Activated CD4-positive, alpha-beta T cell treated with anti-CD3 and anti-CD28 coated beads, Interleukin-2, amount 50 U/mL, for 16 hours (primary cell): Measurements from ENCODE around the gene LRP8.

ENCODE experiments used
- DNase-seq: peaks from one replicate; pipeline ENCODE4 v3.0.0-alpha.2; 2020

LRP8 gene

GRCh38 chr1:53321366-53321765, 6.5 kb downstream of the LRP8 start:
- DNase-seq: no peak

- no peak for DNase-seq
These were observed 7.2 kb downstream of the LRP8 start for GRCh38 chr1:53320646-53321045.

GRCh38 chr1:53319296-53320101, 8.4 kb downstream of the LRP8 start:
- DNase-seq: no peak

GRCh38 chr1:53317646-53318539, 10.0 kb downstream of the LRP8 start:
- DNase-seq: no peak

GRCh38 chr1:53316766-53317581, 10.9 kb downstream of the LRP8 start:
- DNase-seq: no peak

- DNase-seq: no peak
These were observed 11.5 kb downstream of the LRP8 start for GRCh38 chr1:53316424-53316765.

GRCh38 chr1:53315456-53316423, 12.1 kb downstream of the LRP8 start:
- DNase-seq: no peak

GRCh38 chr1:53315046-53315445, 12.8 kb downstream of the LRP8 start:
- no peak for DNase-seq

- DNase-seq: no peak
These were observed 13.3 kb downstream of the LRP8 start for GRCh38 chr1:53314606-53315005.

GRCh38 chr1:53314096-53314495, 13.8 kb downstream of the LRP8 start:
- DNase-seq: no peak

GRCh38 chr1:53313556-53313955, 14.3 kb downstream of the LRP8 start:
- no peak for DNase-seq

GRCh38 chr1:53311702-53312305, 16.1 kb downstream of the LRP8 start:
- no peak for DNase-seq

- no peak for DNase-seq
These were observed 16.8 kb downstream of the LRP8 start for GRCh38 chr1:53310847-53311681.

GRCh38 chr1:53309802-53310201, 18.1 kb downstream of the LRP8 start:
- DNase-seq: no peak

- no peak for DNase-seq
These were observed 19.4 kb downstream of the LRP8 start for GRCh38 chr1:53308506-53308905.

GRCh38 chr1:53307037-53307436, 20.8 kb downstream of the LRP8 start:
- DNase-seq: no peak

- DNase-seq: no peak
These were observed 21.7 kb downstream of the LRP8 start for GRCh38 chr1:53306168-53306567.

- DNase-seq: no peak
These were observed 22.2 kb downstream of the LRP8 start for GRCh38 chr1:53305650-53306049.

- no peak for DNase-seq
These were observed 23.3 kb downstream of the LRP8 start for GRCh38 chr1:53304527-53304926.

GRCh38 chr1:53303726-53304515, 23.9 kb downstream of the LRP8 start:
- DNase-seq: no peak
